ENCODE measurements around the gene MFSD1. TPM values are rescaled to one million over a fixed set of nuclear protein-coding genes. Genes with fewer than 3 reads are reported as not detected.

MFSD1 gene
- total RNA-seq, 1 experiment from 2014 or later: 45.3 TPM

DNA sequence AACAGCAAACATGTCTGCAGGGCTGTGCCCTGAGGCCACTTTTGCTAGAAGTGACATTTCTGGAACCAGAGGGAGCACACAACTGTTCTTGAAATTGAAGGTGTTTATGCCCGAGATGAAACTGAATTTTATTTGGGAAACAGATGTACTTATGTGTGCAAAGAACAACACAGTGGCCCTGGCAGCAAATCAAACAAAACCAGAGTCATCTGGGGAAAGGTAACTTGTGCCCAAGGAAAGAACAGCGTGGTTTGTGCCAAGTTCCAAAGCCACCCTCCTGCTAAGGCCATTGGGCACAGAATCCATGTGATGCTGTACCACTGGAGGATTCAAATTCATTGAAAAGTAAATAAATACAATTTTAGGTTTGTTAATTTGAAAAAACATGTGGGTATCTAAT, 38.4 kb upstream of the MFSD1 start:
- H3K27me3 ChIP-seq (ENCODE audit: low read length): no peaks in the 10 kb centered on the region
- peak overlapping the region; percentile 74 for H3K27ac ChIP-seq (ENCODE audit: low read length)
- H3K9ac ChIP-seq (ENCODE audit: low read length): peak overlapping the region; percentile 1; the same call in 1 of the 2 replicates
- intact Hi-C loops (cut with micrococcal nuclease): no loop called here
- no peak overlapping the region for H2AFZ ChIP-seq (ENCODE audit: low read length)
- BruUV-seq (replicated peaks): no TSS peak
- POLR2A ChIA-PET (ENCODE audit: unreplicated experiment): no interaction called here
- H3K4me2 ChIP-seq (ENCODE audit: low read length): no peak overlapping the region
- DNase-seq (peak; percentile 30), ATAC-seq (no peak)
- CTCF ChIA-PET: no interaction called here
- no peaks in the 10 kb centered on the region for H3K79me2 ChIP-seq (ENCODE audit: low read length)
- no peaks in the 10 kb centered on the region for H3K36me3 ChIP-seq (ENCODE audit: low read depth, low read length)
- H3K9me2 ChIP-seq (replicated peaks; ENCODE audit: low read length): no peaks in the 10 kb centered on the region
- H3K4me3 ChIP-seq (ENCODE audit: low read length): no peak overlapping the region
- H3K4me1 ChIP-seq (ENCODE audit: insufficient read depth, low read length): peaks cover 56% of the 10 kb centered on the region
- no peaks in the 10 kb centered on the region for H3F3A ChIP-seq (ENCODE audit: low read length, unreplicated experiment)
- H3K9me3 ChIP-seq (ENCODE audit: low read length): no peaks in the 10 kb centered on the region
- TF ChIP-seq, protein P1, sequence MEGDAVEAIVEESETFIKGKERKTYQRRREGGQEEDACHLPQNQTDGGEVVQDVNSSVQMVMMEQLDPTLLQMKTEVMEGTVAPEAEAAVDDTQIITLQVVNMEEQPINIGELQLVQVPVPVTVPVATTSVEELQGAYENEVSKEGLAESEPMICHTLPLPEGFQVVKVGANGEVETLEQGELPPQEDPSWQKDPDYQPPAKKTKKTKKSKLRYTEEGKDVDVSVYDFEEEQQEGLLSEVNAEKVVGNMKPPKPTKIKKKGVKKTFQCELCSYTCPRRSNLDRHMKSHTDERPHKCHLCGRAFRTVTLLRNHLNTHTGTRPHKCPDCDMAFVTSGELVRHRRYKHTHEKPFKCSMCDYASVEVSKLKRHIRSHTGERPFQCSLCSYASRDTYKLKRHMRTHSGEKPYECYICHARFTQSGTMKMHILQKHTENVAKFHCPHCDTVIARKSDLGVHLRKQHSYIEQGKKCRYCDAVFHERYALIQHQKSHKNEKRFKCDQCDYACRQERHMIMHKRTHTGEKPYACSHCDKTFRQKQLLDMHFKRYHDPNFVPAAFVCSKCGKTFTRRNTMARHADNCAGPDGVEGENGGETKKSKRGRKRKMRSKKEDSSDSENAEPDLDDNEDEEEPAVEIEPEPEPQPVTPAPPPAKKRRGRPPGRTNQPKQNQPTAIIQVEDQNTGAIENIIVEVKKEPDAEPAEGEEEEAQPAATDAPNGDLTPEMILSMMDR (conservative IDR thresholded peaks at IDR 0.05; ENCODE audit: low read depth, low read length): no peak
- no peak for TF ChIP-seq EZH2 (IDR thresholded peaks at IDR 0.05; ENCODE audit: low read length, unreplicated experiment)
- no peak for TF ChIP-seq EZH2phosphoT487 (IDR thresholded peaks at IDR 0.05; ENCODE audit: borderline replicate concordance, low read length)
- H4K20me1 ChIP-seq (ENCODE audit: low read length): no peaks in the 10 kb centered on the region

DNA sequence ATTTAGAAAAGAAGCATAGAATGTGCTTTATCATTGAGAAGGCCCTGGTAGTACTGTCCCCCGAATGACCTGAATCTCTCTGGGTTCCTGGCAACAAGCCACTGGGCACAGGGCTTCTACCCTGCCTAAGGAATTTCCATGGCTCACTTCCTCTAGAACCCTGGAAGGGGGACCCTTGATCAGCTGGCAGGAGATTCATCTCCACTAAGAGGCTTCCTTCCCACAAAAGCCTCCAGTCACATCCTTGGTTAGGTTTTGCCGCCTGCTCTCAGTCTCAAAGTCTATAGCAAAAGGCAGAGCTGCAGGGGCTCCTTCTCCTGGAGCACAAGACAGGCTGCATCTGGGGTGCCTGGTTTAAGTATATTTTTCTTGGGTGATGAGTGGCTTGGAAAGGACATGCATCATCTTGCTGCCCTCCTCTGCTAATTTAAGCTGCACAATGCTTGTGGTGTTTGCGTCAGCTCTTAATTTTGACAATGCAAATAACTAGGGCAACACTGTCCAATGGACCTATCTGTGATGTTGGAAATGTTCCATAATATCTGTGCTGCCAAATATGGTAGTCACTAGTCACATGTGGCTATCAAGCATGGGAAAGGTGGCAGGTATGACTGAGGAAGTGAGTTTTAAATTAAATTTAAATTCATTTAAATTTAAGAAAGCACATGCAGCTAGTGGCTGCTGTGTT, 36.2 kb upstream of the MFSD1 start:
- TF ChIP-seq EZH2 (IDR thresholded peaks at IDR 0.05; ENCODE audit: low read length, unreplicated experiment) (no peak), EZH2phosphoT487 (IDR thresholded peaks at IDR 0.05; ENCODE audit: borderline replicate concordance, low read length) (no peak)
- TF ChIP-seq, protein P1 (conservative IDR thresholded peaks at IDR 0.05; ENCODE audit: low read depth, low read length): no peak
- H3K36me3 ChIP-seq (ENCODE audit: low read depth, low read length): no peaks in the 10 kb centered on the region

DNA sequence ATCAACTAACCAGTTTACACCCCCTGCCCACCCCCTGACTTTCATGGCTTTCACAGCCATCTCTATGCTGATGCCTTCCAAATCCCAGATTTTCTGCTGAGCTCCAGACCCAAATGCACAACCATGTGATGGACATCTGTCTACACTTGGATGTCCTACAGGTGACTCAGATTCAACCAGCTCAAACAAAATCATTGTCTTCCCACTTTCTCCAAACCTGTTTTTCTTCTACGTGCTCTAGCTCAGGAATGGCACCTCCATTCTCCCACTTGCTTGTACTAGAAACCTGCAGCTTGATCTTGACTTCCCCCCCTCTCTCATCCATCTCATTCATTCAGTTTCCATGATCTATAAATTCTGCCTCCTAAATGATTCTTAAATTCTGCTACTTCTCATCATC, 35.5 kb upstream of the MFSD1 start:
- DNase-seq (peak; percentile 88), ATAC-seq (peak; percentile 44)
- H3K9me2 ChIP-seq (replicated peaks; ENCODE audit: low read length): no peaks in the 10 kb centered on the region
- ChIA-PET CTCF (interaction anchor here (0.6 kb wide), 1 partner anchor 23 kb away, joined by 16 read pairs; no protein-coding TSS in a partner anchor), POLR2A (ENCODE audit: unreplicated experiment) (no interaction called here)
- peaks cover 77% of the 10 kb centered on the region for H3K4me1 ChIP-seq (ENCODE audit: insufficient read depth, low read length)
- H2AFZ ChIP-seq (ENCODE audit: low read length): no peak overlapping the region
- H3K4me2 ChIP-seq (ENCODE audit: low read length): peak overlapping the region; percentile 15; the same call in 1 of the 2 replicates
- H3K79me2 ChIP-seq (ENCODE audit: low read length): no peaks in the 10 kb centered on the region
- TF ChIP-seq, protein P1 (conservative IDR thresholded peaks at IDR 0.05; ENCODE audit: low read depth, low read length): no peak
- TF ChIP-seq EZH2phosphoT487 (IDR thresholded peaks at IDR 0.05; ENCODE audit: borderline replicate concordance, low read length) (no peak), EZH2 (IDR thresholded peaks at IDR 0.05; ENCODE audit: low read length, unreplicated experiment) (no peak)
- peaks cover 7% of the 10 kb centered on the region for H3F3A ChIP-seq (ENCODE audit: low read length, unreplicated experiment)
- intact Hi-C loops (cut with micrococcal nuclease): no loop called here
- H3K4me3 ChIP-seq (ENCODE audit: low read length): no peak overlapping the region
- no peaks in the 10 kb centered on the region for H3K27me3 ChIP-seq (ENCODE audit: low read length)
- no peaks in the 10 kb centered on the region for H3K36me3 ChIP-seq (ENCODE audit: low read depth, low read length)
- H3K27ac ChIP-seq (ENCODE audit: low read length): peak overlapping the region; percentile 100
- H3K9me3 ChIP-seq (ENCODE audit: low read length): no peaks in the 10 kb centered on the region
- BruUV-seq (replicated peaks): no TSS peak
- peak overlapping the region; percentile 61 for H3K9ac ChIP-seq (ENCODE audit: low read length)
- no peaks in the 10 kb centered on the region for H4K20me1 ChIP-seq (ENCODE audit: low read length)

More for the DNA sequence above, 36.2 kb upstream of the MFSD1 start:
- Histone ChIP-seq H3K9ac (ENCODE audit: low read length) (peak overlapping the region; percentile 50), H3K27ac (ENCODE audit: low read length) (peak overlapping the region; percentile 100), H2AFZ (ENCODE audit: low read length) (no peak overlapping the region), H4K20me1 (ENCODE audit: low read length) (no peaks in the 10 kb centered on the region), H3K4me2 (ENCODE audit: low read length) (0 out of 2 replicates have a peak overlapping the region, but pooled peaks have one; percentile 2), H3F3A (ENCODE audit: low read length, unreplicated experiment) (peaks cover 7% of the 10 kb centered on the region), H3K4me1 (ENCODE audit: insufficient read depth, low read length) (peaks cover 73% of the 10 kb centered on the region), H3K9me3 (ENCODE audit: low read length) (no peaks in the 10 kb centered on the region), H3K4me3 (ENCODE audit: low read length) (no peak overlapping the region), H3K79me2 (ENCODE audit: low read length) (no peaks in the 10 kb centered on the region), H3K9me2 (replicated peaks; ENCODE audit: low read length) (no peaks in the 10 kb centered on the region), H3K27me3 (ENCODE audit: low read length) (no peaks in the 10 kb centered on the region)
- no peak for DNase-seq
- no peak for ATAC-seq
- intact Hi-C loops (cut with micrococcal nuclease): no loop called here
- ChIA-PET POLR2A (ENCODE audit: unreplicated experiment) (no interaction called here), CTCF (interaction anchor here (0.6 kb wide), 1 partner anchor 24 kb away, joined by 16 read pairs; no protein-coding TSS in a partner anchor)
- no TSS peak for BruUV-seq (replicated peaks)
